ENCODE results near the gene SAMHD1. TPM values are rescaled to one million over a fixed set of nuclear protein-coding genes. Genes with fewer than 3 reads are reported as not detected.

SAMHD1 gene
- total RNA-seq, 3 donors from 2014 or later (not counting 1 experiment from before 2014, with no cell fraction given): 237 to 279 (median 270) TPM

DNA sequence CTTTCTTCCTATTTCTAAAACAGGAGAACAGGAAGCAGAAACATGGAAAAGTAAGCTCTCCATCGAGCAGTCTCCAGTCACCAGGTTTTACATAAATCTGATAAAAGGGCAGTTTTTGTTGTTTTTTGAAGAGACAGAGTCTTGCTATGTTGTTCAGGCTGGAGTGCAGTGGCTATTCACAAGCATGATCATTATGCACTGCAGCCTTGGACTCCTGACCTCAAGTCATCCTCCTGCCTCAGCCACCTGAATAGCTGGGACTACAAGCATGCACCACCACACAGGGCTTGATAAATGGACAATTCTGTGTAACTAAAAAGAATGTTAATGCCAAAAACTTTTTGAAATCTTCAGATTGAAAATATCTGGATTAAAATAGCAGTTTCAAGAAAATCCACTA, 23.8 kb downstream of the SAMHD1 start:
- no peak for DNase-seq
- peaks cover 35% of the 10 kb centered on the region for H3K4me1 ChIP-seq (ENCODE audit: control insufficient read depth, insufficient read depth, low read length)
- no peaks in the 10 kb centered on the region for H3K27me3 ChIP-seq (ENCODE audit: control insufficient read depth, insufficient read depth, low read length)
- intact Hi-C loops (cut with micrococcal nuclease): no loop called here
- no peaks in the 10 kb centered on the region for H3K9me3 ChIP-seq (ENCODE audit: control insufficient read depth, insufficient read depth, low read length)
- Mint-ChIP-seq H3K27me3 (ENCODE audit: low read depth in 2 of 2) (no peaks in the 10 kb centered on the region), H3K9me3 (no peaks in the 10 kb centered on the region), H3K4me3 (no peak overlapping the region), H3K27ac (peak overlapping the region in 1 of 2 donors; percentile 90), H3K4me1 (peaks cover 36 to 45% of the 10 kb centered on the region in 2 donors), H3K36me3 (peaks cover 18% of the 10 kb centered on the region)
- no peak overlapping the region for H3K27ac ChIP-seq (ENCODE audit: low read length)
- TF ChIP-seq, protein P1, sequence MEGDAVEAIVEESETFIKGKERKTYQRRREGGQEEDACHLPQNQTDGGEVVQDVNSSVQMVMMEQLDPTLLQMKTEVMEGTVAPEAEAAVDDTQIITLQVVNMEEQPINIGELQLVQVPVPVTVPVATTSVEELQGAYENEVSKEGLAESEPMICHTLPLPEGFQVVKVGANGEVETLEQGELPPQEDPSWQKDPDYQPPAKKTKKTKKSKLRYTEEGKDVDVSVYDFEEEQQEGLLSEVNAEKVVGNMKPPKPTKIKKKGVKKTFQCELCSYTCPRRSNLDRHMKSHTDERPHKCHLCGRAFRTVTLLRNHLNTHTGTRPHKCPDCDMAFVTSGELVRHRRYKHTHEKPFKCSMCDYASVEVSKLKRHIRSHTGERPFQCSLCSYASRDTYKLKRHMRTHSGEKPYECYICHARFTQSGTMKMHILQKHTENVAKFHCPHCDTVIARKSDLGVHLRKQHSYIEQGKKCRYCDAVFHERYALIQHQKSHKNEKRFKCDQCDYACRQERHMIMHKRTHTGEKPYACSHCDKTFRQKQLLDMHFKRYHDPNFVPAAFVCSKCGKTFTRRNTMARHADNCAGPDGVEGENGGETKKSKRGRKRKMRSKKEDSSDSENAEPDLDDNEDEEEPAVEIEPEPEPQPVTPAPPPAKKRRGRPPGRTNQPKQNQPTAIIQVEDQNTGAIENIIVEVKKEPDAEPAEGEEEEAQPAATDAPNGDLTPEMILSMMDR (IDR thresholded peaks at IDR 0.05): no peak
- H3K4me3 ChIP-seq (ENCODE audit: low read length): no peak overlapping the region
- H3K36me3 ChIP-seq (ENCODE audit: control insufficient read depth, insufficient read depth, low read length): peaks cover 86% of the 10 kb centered on the region
- WGBS (ENCODE audit: insufficient coverage): 89% methylated on average over 1 of the region's 1 CpG
- no peak for ATAC-seq

DNA sequence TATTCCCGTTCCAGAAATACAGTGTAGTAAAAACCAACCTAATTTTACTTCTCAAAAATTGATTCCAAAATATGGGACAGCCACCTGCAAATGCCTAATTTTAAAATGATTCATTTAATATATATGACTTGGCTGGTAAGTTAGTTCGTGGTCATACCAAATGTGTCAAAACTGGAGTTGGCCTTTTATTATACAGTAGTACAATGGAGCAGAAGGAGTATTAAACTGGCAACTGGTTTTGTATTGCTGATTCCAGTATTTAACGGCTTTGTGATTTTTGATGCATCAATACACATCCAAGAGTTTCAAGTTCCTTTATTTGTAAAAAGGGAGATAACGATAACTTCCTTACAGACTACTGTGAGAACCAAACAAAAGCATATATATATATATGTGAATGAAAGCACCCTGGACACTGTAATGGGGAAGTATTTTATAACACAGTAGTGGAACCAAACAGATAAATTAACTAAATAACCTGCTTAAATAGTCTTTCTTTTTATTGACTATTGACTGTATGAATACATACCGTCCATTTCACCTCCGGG, 24.8 kb downstream of the SAMHD1 start:
- intact Hi-C loops (cut with micrococcal nuclease): no loop called here
- Histone ChIP-seq H3K4me1 (ENCODE audit: control insufficient read depth, insufficient read depth, low read length) (peaks cover 26% of the 10 kb centered on the region), H3K9me3 (ENCODE audit: control insufficient read depth, insufficient read depth, low read length) (no peaks in the 10 kb centered on the region), H3K36me3 (ENCODE audit: control insufficient read depth, insufficient read depth, low read length) (peaks cover 86% of the 10 kb centered on the region), H3K27me3 (ENCODE audit: control insufficient read depth, insufficient read depth, low read length) (no peaks in the 10 kb centered on the region), H3K4me3 (ENCODE audit: low read length) (no peak overlapping the region), H3K27ac (ENCODE audit: low read length) (no peak overlapping the region)
- H3K9me3 Mint-ChIP-seq: no peaks in the 10 kb centered on the region
- H3K4me1 Mint-ChIP-seq: peaks cover 31 to 38% of the 10 kb centered on the region in 2 donors
- H3K36me3 Mint-ChIP-seq: peaks cover 18% of the 10 kb centered on the region
- H3K27me3 Mint-ChIP-seq (ENCODE audit: low read depth in 2 of 2): no peaks in the 10 kb centered on the region
- no peak overlapping the region for H3K4me3 Mint-ChIP-seq
- TF ChIP-seq, protein P1 (IDR thresholded peaks at IDR 0.05): no peak
- peak overlapping the region; percentile 64 to 76 for H3K27ac Mint-ChIP-seq
- no peak for DNase-seq
- ATAC-seq: no peak
- 97% methylated on average over 3 of the region's 6 CpGs for WGBS (ENCODE audit: insufficient coverage)

GRCh38 chr20:36925234-36925633, 26.3 kb downstream of the SAMHD1 start:
- Mint-ChIP-seq H3K27me3 (ENCODE audit: low read depth in 2 of 2) (no peaks in the 10 kb centered on the region), H3K36me3 (peaks cover 11% of the 10 kb centered on the region), H3K27ac (peak overlapping the region; percentile 0 to 85), H3K4me1 (peaks cover 17 to 23% of the 10 kb centered on the region in 2 donors), H3K9me3 (no peaks in the 10 kb centered on the region), H3K4me3 (no peak overlapping the region)
- TF ChIP-seq, protein P1 (IDR thresholded peaks at IDR 0.05): no peak
- Histone ChIP-seq H3K27ac (ENCODE audit: low read length) (no peak overlapping the region), H3K4me3 (ENCODE audit: low read length) (no peak overlapping the region), H3K4me1 (ENCODE audit: control insufficient read depth, insufficient read depth, low read length) (peaks cover 12% of the 10 kb centered on the region), H3K27me3 (ENCODE audit: control insufficient read depth, insufficient read depth, low read length) (no peaks in the 10 kb centered on the region), H3K36me3 (ENCODE audit: control insufficient read depth, insufficient read depth, low read length) (peaks cover 86% of the 10 kb centered on the region), H3K9me3 (ENCODE audit: control insufficient read depth, insufficient read depth, low read length) (no peaks in the 10 kb centered on the region)
- intact Hi-C loops (cut with micrococcal nuclease): no loop called here
- 87% methylated on average over 2 of the region's 2 CpGs for WGBS (ENCODE audit: insufficient coverage)
- DNase-seq (no peak), ATAC-seq (no peak)

Measured in natural killer cell (primary cell).